Endothelial cell of umbilical vein (primary cell): ENCODE data around the gene ACTR3. TPM values are rescaled to one million over a fixed set of nuclear protein-coding genes. Genes with fewer than 3 reads are reported as not detected.

Source experiments
- BruUV-seq: library from RNA; stranded (reverse); fragments of 400-500 nt; replicated peaks from 2 replicates; lab custom pipeline; 2021; lab: Mats Ljungman, UMichigan
- CTCF ChIA-PET: fragments of 300-600, 350-600 bp; sonication (Branson Sonifier 250); formaldehyde crosslinking; loops from one replicate; lab custom pipeline; 2021; ENCODE audit warnings: antibody characterized with exemption, inconsistent platforms; lab: Charles Lee
- POLR2A ChIA-PET: fragments of 300-600, 350-600 bp; sonication (Branson Sonifier 250); formaldehyde crosslinking; loops from one replicate; lab custom pipeline; 2021; ENCODE audit warnings: antibody characterized with exemption, inconsistent platforms; lab: Charles Lee
- DNase-seq: peaks from one replicate; pipeline ENCODE4 v3.0.0-alpha.2; 2011; ENCODE audit warnings: low read depth, low spot score
- FAIRE-seq: peaks from 2 replicates; lab custom pipeline; 2011; peaks lifted over from hg19 to GRCh38; lab: Jason Lieb, UNC
- H2AFZ ChIP-seq: 2 replicates; pipeline ENCODE4 v1.6.0; 2012; ENCODE audit warnings: low read depth, low read length, control low read depth, inconsistent platforms
- H3K27ac ChIP-seq: 2 replicates; pipeline ENCODE4 v1.5.1; 2011; ENCODE audit warnings: low read depth, mild to moderate bottlenecking, control low read depth, low read length, moderate library complexity; ENCODE audit not compliant: insufficient read depth
- H3K27me3 ChIP-seq, 2 experiments: 2 replicates each; pipeline versions ENCODE4 v1.6.0 to v1.6.1; 2011; ENCODE audit warnings: low read length in 2 of 2, mixed read lengths in 1 of 2; ENCODE audit not compliant: control insufficient read depth in 2 of 2, insufficient read depth in 2 of 2
- H3K36me3 ChIP-seq, 2 experiments: 2 replicates in 1 of 2; 3 replicates in 1 of 2; pipeline ENCODE4 v1.5.1; 2011; ENCODE audit warnings: low read length in 2 of 2, mild to moderate bottlenecking in 1 of 2, moderate library complexity in 1 of 2; ENCODE audit not compliant: control insufficient read depth in 2 of 2, insufficient read depth in 2 of 2; ENCODE audit errors: extremely low read depth in 1 of 2
- H3K4me1 ChIP-seq: 3 replicates; pipeline ENCODE4 v1.5.1; 2011; ENCODE audit warnings: mild to moderate bottlenecking, low read length; ENCODE audit not compliant: control insufficient read depth, insufficient read depth; ENCODE audit errors: extremely low read depth
- H3K4me2 ChIP-seq: 2 replicates; pipeline ENCODE4 v1.6.1; 2011; ENCODE audit warnings: low read length, control low read depth, mixed read lengths; ENCODE audit not compliant: insufficient read depth
- H3K4me3 ChIP-seq, 3 experiments: fragments of 200-600 bp in 1 of 3; sonication (generic), shearing (Covaris generic) in 1 of 3; replicated peaks in 1 of 3; 2 replicates each; pipeline ENCODE4 v1.5.1; 2011 to 2016; ENCODE audit warnings: control low read depth in 3 of 3, low read length in 3 of 3, mild to moderate bottlenecking in 2 of 3, inconsistent platforms in 1 of 3, low read depth in 1 of 3, moderate library complexity in 1 of 3; ENCODE audit not compliant: insufficient read depth in 1 of 3
- H3K79me2 ChIP-seq: 2 replicates; pipeline ENCODE4 v1.6.0; 2012; ENCODE audit warnings: low read length, inconsistent platforms; ENCODE audit not compliant: control insufficient read depth, insufficient read depth
- H3K9ac ChIP-seq: replicated peaks from 2 replicates; pipeline ENCODE3; 2011; ENCODE audit warnings: low read length, control low read depth; ENCODE audit not compliant: insufficient read depth; ENCODE audit errors: extremely low read depth
- H3K9me1 ChIP-seq: replicated peaks from 3 replicates; pipeline ENCODE4 v1.6.0; 2011; ENCODE audit warnings: mild to moderate bottlenecking, low read length; ENCODE audit not compliant: control insufficient read depth, insufficient read depth; ENCODE audit errors: extremely low read depth
- H3K9me3 ChIP-seq: replicated peaks from 2 replicates; pipeline ENCODE4 v1.5.1; 2012; ENCODE audit warnings: low read length, inconsistent platforms; ENCODE audit not compliant: control insufficient read depth, insufficient read depth
- H4K20me1 ChIP-seq: replicated peaks from 2 replicates; pipeline ENCODE3; 2011; ENCODE audit warnings: mild to moderate bottlenecking, low read length; ENCODE audit not compliant: control insufficient read depth, insufficient read depth; ENCODE audit errors: extremely low read depth
- CTCF ChIP-seq, 2 donors: IDR thresholded peaks; 1 replicate in 1 of 2; 2 replicates in 1 of 2; pipeline ENCODE4 v1.5.1; 2011; ENCODE audit warnings: low read length in 2 of 2, mild to moderate bottlenecking in 2 of 2, moderate library complexity in 2 of 2, control low read depth in 1 of 2, inconsistent platforms in 1 of 2, low read depth in 1 of 2; ENCODE audit not compliant: insufficient read depth in 1 of 2; ENCODE audit errors: extremely low read depth in 1 of 2
- EZH2 ChIP-seq: IDR thresholded peaks from 2 replicates; pipeline ENCODE4 v1.6.1; 2012; ENCODE audit warnings: borderline replicate concordance, low read depth, mild to moderate bottlenecking, moderate library complexity, low read length, inconsistent platforms; ENCODE audit not compliant: severe bottlenecking
- FOS ChIP-seq: IDR thresholded peaks from 2 replicates; pipeline ENCODE4 v1.6.1; 2011; ENCODE audit warnings: mild to moderate bottlenecking, low read length, moderate library complexity, borderline replicate concordance; ENCODE audit not compliant: insufficient read depth
- GATA2 ChIP-seq: IDR thresholded peaks from 2 replicates; pipeline ENCODE4 v1.7.0; 2011; ENCODE audit warnings: low read depth, mild to moderate bottlenecking, moderate library complexity, mixed read lengths, low read length; ENCODE audit not compliant: insufficient read length, insufficient read depth
- JUN ChIP-seq: IDR thresholded peaks from 2 replicates; pipeline ENCODE4 v1.6.1; 2011; ENCODE audit warnings: borderline replicate concordance, low read depth; ENCODE audit not compliant: insufficient read length, insufficient read depth
- MAX ChIP-seq: IDR thresholded peaks from 2 replicates; pipeline ENCODE4 v1.6.1; 2011; ENCODE audit not compliant: insufficient read depth, insufficient read length
- MYC ChIP-seq: IDR thresholded peaks from one replicate; pipeline ENCODE4 v1.6.1; 2011; ENCODE audit warnings: mild to moderate bottlenecking, low read depth, low read length
- POLR2A ChIP-seq: IDR thresholded peaks from 2 replicates; pipeline ENCODE4 v1.6.1; 2012; ENCODE audit warnings: low read depth, mild to moderate bottlenecking, control low read depth, low read length
- POLR2AphosphoS5 ChIP-seq: IDR thresholded peaks from 2 replicates; pipeline ENCODE4 v1.6.1; 2012; ENCODE audit warnings: low read depth, mild to moderate bottlenecking, control low read depth, low read length, moderate library complexity; ENCODE audit not compliant: insufficient read depth
- dilution Hi-C: fragments of 300-500 bp; cut with MboI; formaldehyde crosslinking; loops from one replicate; pipeline ENCODE4 v1.15.0; 2019; ENCODE audit warnings: low sequenced_read_pairs; ENCODE audit not compliant: extremely low pct_ligation_motif_present
- intact Hi-C: fragments of 100-400 bp; cut with micrococcal nuclease; formaldehyde crosslinking; loops from one replicate; pipeline ENCODE4 v1.10.0; 2022
- polyA plus RNA-seq, 4 experiments: library from polyadenylated mRNA; depleted of rRNA in 3 of 4; stranded (reverse) in 3 of 4; unstranded in 1 of 4; fragments of >200 nt; gene quantifications; 2 replicates each; pipeline versions ENCODE4 v1.2.1 to v1.2.3, GENCODE V29; 2011 to 2012; ENCODE audit warnings: missing spikeins in 1 of 4
- total RNA-seq: library from RNA; stranded (reverse); gene quantifications from 2 replicates; pipeline ENCODE4 v1.2.3, GENCODE V29; 2021

ACTR3 gene
- total and polyA plus RNA-seq, 2 donors (not counting 3 experiments of a cell fraction or from before 2014, with no cell fraction given): 120 to 401 TPM

- no TSS peak for BruUV-seq
- Histone ChIP-seq H3K27me3 (no peaks in the 10 kb centered on the region), H2AFZ (no peak overlapping the region), H4K20me1 (no peaks in the 10 kb centered on the region), H3K9me3 (no peaks in the 10 kb centered on the region), H3K4me3 (no peak overlapping the region), H3K4me2 (no peak overlapping the region), H3K27ac (no peak overlapping the region), H3K4me1 (no peaks in the 10 kb centered on the region), H3K79me2 (peaks cover 74% of the 10 kb centered on the region), H3K36me3 (peaks cover 4 to 26% of the 10 kb centered on the region in 2 experiments), H3K9ac (no peak overlapping the region), H3K9me1 (peaks cover 3% of the 10 kb centered on the region)
- no peak for DNase-seq
- FAIRE-seq: no peak
- dilution Hi-C loops (no loop called here), intact Hi-C loops (no loop called here)
- CTCF ChIA-PET: no interaction called here
- no peak for TF ChIP-seq POLR2A
- TF ChIP-seq EZH2: no peak
- no peak for TF ChIP-seq JUN
- no peak for TF ChIP-seq GATA2
- TF ChIP-seq POLR2AphosphoS5: no peak
- TF ChIP-seq MYC: no peak
- TF ChIP-seq CTCF (IDR thresholded peaks at IDR 0.05; ENCODE audit: extremely low read depth in 1 of 2, insufficient read depth in 1 of 2, low read depth in 1 of 2, low read length in 2 of 2): no peak
- no peak for TF ChIP-seq MAX
- no peak for TF ChIP-seq FOS
- POLR2A ChIA-PET: no interaction called here
These were observed 40.6 kb downstream of the ACTR3 start for GRCh38 chr2:113930448-113930847.
